K562 (cell line): Measurements from ENCODE around the gene DENND10. TPM values are rescaled to one million over a fixed set of nuclear protein-coding genes. Genes with fewer than 3 reads are reported as not detected.

ENCODE experiments used
- BACH1 ChIP-seq: fragments of 200-800 bp; sonication (Bioruptor generic); IDR thresholded peaks from 2 replicates; pipeline ENCODE4 v1.6.1; 2016; ENCODE audit warnings: missing genetic modification characterization, missing compliant biosample characterization
- BCOR ChIP-seq: fragments of 450-650 bp; IDR thresholded peaks from 2 replicates; pipeline ENCODE4 v1.6.1; 2016
- CREB1 ChIP-seq, 2 experiments: sonication (generic) in 1 of 2; formaldehyde crosslinking in 1 of 2; IDR thresholded peaks; 2 replicates each; pipeline versions ENCODE4 v1.6.1 to v1.8.0; 2012 to 2022; ENCODE audit warnings: inconsistent platforms in 1 of 2, mild to moderate bottlenecking in 1 of 2, missing genetic modification reagents in 1 of 2, moderate library complexity in 1 of 2
- CREB5 ChIP-seq: fragments of 250-450 bp; sonication (Bioruptor Pico); IDR thresholded peaks from 2 replicates; pipeline ENCODE4 v1.5.0; 2020; ENCODE audit warnings: mild to moderate bottlenecking
- DDX20 ChIP-seq: fragments of 450-650 bp; IDR thresholded peaks from 2 replicates; pipeline ENCODE4 v1.6.1; 2016; ENCODE audit warnings: missing genetic modification characterization, low read depth, mild to moderate bottlenecking, missing compliant biosample characterization, moderate library complexity
- KLF1 ChIP-seq: fragments of 450-650 bp; IDR thresholded peaks from 2 replicates; pipeline ENCODE4 v1.6.1; 2016; ENCODE audit warnings: missing genetic modification characterization, missing compliant biosample characterization
- PRDM10 ChIP-seq: fragments of 450-650 bp; IDR thresholded peaks from 2 replicates; pipeline ENCODE4 v1.6.1; 2018; ENCODE audit not compliant: partially characterized antibody
- PRMT5 ChIP-seq: sonication (generic); formaldehyde crosslinking; IDR thresholded peaks from 2 replicates; pipeline ENCODE4 v1.5.0; 2020; ENCODE audit warnings: missing genetic modification reagents
- PTRF ChIP-seq: fragments of 450-650 bp; IDR thresholded peaks from 2 replicates; pipeline ENCODE4 v1.6.1; 2016; ENCODE audit warnings: mild to moderate bottlenecking, missing genetic modification characterization, missing compliant biosample characterization
- RBM22 ChIP-seq: fragments of 200-400 bp; formaldehyde crosslinking; IDR thresholded peaks from 2 replicates; pipeline ENCODE4 v1.6.1; 2018; ENCODE audit warnings: low read length, low read depth; ENCODE audit not compliant: poor library complexity, severe bottlenecking
- RBM25 ChIP-seq: fragments of 200-400 bp; formaldehyde crosslinking; IDR thresholded peaks from 2 replicates; pipeline ENCODE4 v1.6.1; 2018; ENCODE audit warnings: low read length, low read depth, moderate library complexity; ENCODE audit not compliant: severe bottlenecking
- RHOXF2B ChIP-seq: fragments of 250-450 bp; sonication (Bioruptor Pico); conservative IDR thresholded peaks from 2 replicates; pipeline ENCODE4 v1.5.1; 2021
- SMAD2 ChIP-seq: fragments of 150-350 bp; IDR thresholded peaks from 2 replicates; pipeline ENCODE4 v1.6.1; 2014; ENCODE audit warnings: low read depth, mild to moderate bottlenecking, low read length
- THRAP3 ChIP-seq: fragments of 450-650 bp; IDR thresholded peaks from 2 replicates; pipeline ENCODE4 v1.6.1; 2016; ENCODE audit warnings: mild to moderate bottlenecking, inconsistent platforms, borderline replicate concordance
- XRCC4 ChIP-seq: IDR thresholded peaks from one replicate; pipeline ENCODE4 v1.6.1; 2011; ENCODE audit not compliant: insufficient read depth, insufficient read length; ENCODE audit errors: extremely low read depth
- ZFX ChIP-seq: sonication (generic); formaldehyde crosslinking; IDR thresholded peaks from 2 replicates; pipeline ENCODE4 v1.8.0; 2022; ENCODE audit warnings: mild to moderate bottlenecking, missing genetic modification reagents, moderate library complexity
- ZNF518B ChIP-seq: fragments of 250-450 bp; sonication (Bioruptor Pico); IDR thresholded peaks from 2 replicates; pipeline ENCODE4 v1.5.0; 2021; ENCODE audit warnings: mild to moderate bottlenecking, moderate library complexity
- ZNF584 ChIP-seq: fragments of 200-800 bp; sonication (Bioruptor generic); IDR thresholded peaks from 2 replicates; pipeline ENCODE4 v1.6.1; 2016; ENCODE audit warnings: low read depth, mild to moderate bottlenecking, missing genetic modification characterization, missing compliant biosample characterization
- polyA plus RNA-seq, 8 experiments: library from polyadenylated mRNA; depleted of rRNA in 4 of 8; stranded (reverse) in 5 of 8; unstranded in 3 of 8; fragments of >200 nt; fragmentation: Nextera tagmentation in 2 of 8; fragmentation: Illumina TruSeq in 1 of 8; extraction: Ambion mirVana in 2 of 8; extraction: Trizol in 1 of 8; gene quantifications; 2 replicates each; pipeline versions ENCODE4 v1.2.1 to v1.2.3, GENCODE V29; 2011 to 2014; ENCODE audit warnings: inconsistent platforms in 1 of 8, missing spikeins in 1 of 8
- total RNA-seq, 7 experiments: library from RNA; depleted of rRNA in 6 of 7; stranded (reverse); fragments of >200 nt in 6 of 7; fragmentation: Illumina TruSeq in 2 of 7; extraction: Trizol in 2 of 7; gene quantifications; 2 replicates each; pipeline versions ENCODE4 v1.2.1 to v1.2.3, GENCODE V29; 2011 to 2021; ENCODE audit warnings: low replicate concordance in 1 of 7
- TF ChIP-seq, protein P1 (sequence below): fragments of 450-650 bp; IDR thresholded peaks from 2 replicates; pipeline ENCODE4 v1.6.1; 2016; ENCODE audit warnings: missing biosample characterization, missing genetic modification characterization

Gene DENND10
- total and polyA plus RNA-seq, 9 of the 15 experiments (the other 6 are each of a cell fraction or from before 2014, with no cell fraction given), result 9.4 to 20.0 (median 12.5) TPM

DNA sequence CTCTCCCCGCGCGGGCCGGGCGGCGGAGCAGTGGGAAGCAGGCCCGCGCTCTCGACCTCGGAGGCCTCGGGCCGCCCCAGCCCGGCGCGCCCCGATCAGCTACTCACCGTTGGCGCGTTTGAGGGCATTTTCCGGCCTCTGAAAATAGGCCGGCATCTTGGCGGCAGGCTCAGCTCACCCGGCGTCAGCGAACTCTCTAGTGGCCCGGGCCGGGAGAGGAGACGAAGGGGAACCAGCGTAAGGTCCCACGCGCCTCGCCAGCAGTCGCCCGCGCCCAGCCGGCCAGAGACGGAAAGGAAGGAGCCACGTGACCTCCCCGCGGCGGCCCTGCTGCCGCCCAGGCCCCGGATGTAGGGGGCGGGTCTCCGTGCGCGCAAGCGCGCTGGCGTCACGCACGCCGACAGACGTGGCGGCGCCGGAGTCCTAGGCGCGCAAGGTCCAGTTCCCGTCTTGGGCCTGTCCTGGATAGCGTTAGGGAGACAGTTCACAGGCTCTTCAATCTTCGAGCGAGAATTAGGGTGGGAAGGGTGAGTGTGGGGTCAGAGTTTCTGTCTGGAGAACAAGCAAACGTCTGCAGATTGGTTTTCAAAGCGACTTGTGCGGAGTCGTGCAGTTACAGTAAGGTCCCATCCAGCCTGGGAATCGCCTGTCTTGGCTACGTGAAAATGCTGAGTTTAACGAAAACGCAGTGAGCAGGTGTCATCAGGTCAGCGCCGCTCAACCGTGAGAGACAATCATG, 23.2 kb upstream of the DENND10 start, which contains the start of gene EIF3A (continued):
- no peak for TF ChIP-seq PRDM10
- no peak for TF ChIP-seq CREB5 (CRISPR knock-in tag)
- no peak for TF ChIP-seq XRCC4
- no peak for TF ChIP-seq RHOXF2B (CRISPR knock-in tag)
- TF ChIP-seq DDX20 (tag), result no peak
- TF ChIP-seq RBM22, result peak; percentile 53
- TF ChIP-seq BACH1 (tag), result no peak
- TF ChIP-seq THRAP3, result no peak
- no peak for TF ChIP-seq PTRF (tag)
- TF ChIP-seq ZNF584 (CRISPR knock-in tag), result no peak
- no peak for TF ChIP-seq PRMT5 (CRISPR knock-in tag)
- TF ChIP-seq ZFX, result peak; percentile 92
- TF ChIP-seq BCOR, result no peak
- no peak for TF ChIP-seq KLF1 (tag)
- peak; percentile 57 for TF ChIP-seq CREB1 (IDR thresholded peaks at IDR 0.05)
- peak; percentile 17; the same call in 1 of the 2 replicates for TF ChIP-seq CREB1 (CRISPR knock-in tag; IDR thresholded peaks at IDR 0.05)
- no peak for TF ChIP-seq SMAD2
- TF ChIP-seq, protein P1, sequence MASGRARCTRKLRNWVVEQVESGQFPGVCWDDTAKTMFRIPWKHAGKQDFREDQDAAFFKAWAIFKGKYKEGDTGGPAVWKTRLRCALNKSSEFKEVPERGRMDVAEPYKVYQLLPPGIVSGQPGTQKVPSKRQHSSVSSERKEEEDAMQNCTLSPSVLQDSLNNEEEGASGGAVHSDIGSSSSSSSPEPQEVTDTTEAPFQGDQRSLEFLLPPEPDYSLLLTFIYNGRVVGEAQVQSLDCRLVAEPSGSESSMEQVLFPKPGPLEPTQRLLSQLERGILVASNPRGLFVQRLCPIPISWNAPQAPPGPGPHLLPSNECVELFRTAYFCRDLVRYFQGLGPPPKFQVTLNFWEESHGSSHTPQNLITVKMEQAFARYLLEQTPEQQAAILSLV (tag), result no peak
- no peak for TF ChIP-seq RBM25
- no peak for TF ChIP-seq ZNF518B (CRISPR knock-in tag)
